Testis (tissue), 3 donors: ENCODE results near the gene MYO15B. TPM values are rescaled to one million over a fixed set of nuclear protein-coding genes. Genes with fewer than 3 reads are reported as not detected.

ENCODE experiments used
- DNase-seq: peaks from one replicate; pipeline ENCODE4 v3.0.0-alpha.2; 2019
- H3K27ac ChIP-seq, 2 donors: fragments of 200-600 bp; sonication (generic); one replicate each; pipeline ENCODE4 v1.5.1; 2019
- H3K27me3 ChIP-seq: fragments of 200-600 bp; sonication (generic); one replicate; pipeline ENCODE4 v1.5.1; 2019
- H3K36me3 ChIP-seq: fragments of 200-600 bp; sonication (generic); one replicate; pipeline ENCODE4 v1.5.1; 2017; ENCODE audit warnings: low read depth; ENCODE audit errors: missing control alignments
- H3K4me1 ChIP-seq: fragments of 200-600 bp; sonication (generic); one replicate; pipeline ENCODE4 v1.5.1; 2019
- H3K4me3 ChIP-seq, 2 donors: fragments of 200-600 bp; sonication (generic); one replicate each; pipeline ENCODE4 v1.5.1; 2017 to 2019
- H3K9me3 ChIP-seq: fragments of 200-600 bp; sonication (generic); one replicate; pipeline ENCODE4 v1.5.1; 2017
- POLR2A ChIP-seq: fragments of 450-650 bp; IDR thresholded peaks from one replicate; pipeline ENCODE4 v1.6.1; 2017; ENCODE audit warnings: antibody characterized with exemption, mild to moderate bottlenecking, moderate library complexity
- WGBS, 2 donors: methylation state at CpG; one replicate each; pipeline ENCODE4 v1.1.5; 2018; 5-methylcytosine and 5-hydroxymethylcytosine counted together
- intact Hi-C: fragments of 100-400 bp; cut with DNase I; formaldehyde crosslinking; loops from one replicate; pipeline ENCODE4 v1.15.1; 2023; ENCODE audit warnings: low total_unique reads
- polyA plus RNA-seq: library from polyadenylated mRNA; stranded (reverse); fragments of 350-450 nt; fragmentation: Illumina TruSeq; extraction: RNeasy Lipid Tissue Mini Kit (QIAGEN cat#74804); gene quantifications from one replicate; pipeline ENCODE4 v1.2.3, GENCODE V29; 2014; ENCODE audit warnings: low read depth, low replicate concordance; ENCODE audit not compliant: insufficient read depth
- total RNA-seq, 2 donors: library from RNA; depleted of rRNA; stranded (reverse); fragments of >200 nt; gene quantifications; one replicate each; pipeline ENCODE4 v1.2.3, GENCODE V29; 2016
- TF ChIP-seq, protein P1 (sequence below), 3 experiments: fragments of 450-650 bp in 2 of 3; fragments of 200-600 bp in 1 of 3; sonication (generic) in 1 of 3; IDR thresholded peaks; one replicate each; pipeline ENCODE4 v1.5.1; 2016 to 2019; ENCODE audit warnings: antibody characterized with exemption in 3 of 3, mild to moderate bottlenecking in 2 of 3, moderate library complexity in 1 of 3

The MYO15B gene
- total and polyA plus RNA-seq, 3 donors from 2014 or later, result 70.4 to 142 (median 139) TPM

DNA sequence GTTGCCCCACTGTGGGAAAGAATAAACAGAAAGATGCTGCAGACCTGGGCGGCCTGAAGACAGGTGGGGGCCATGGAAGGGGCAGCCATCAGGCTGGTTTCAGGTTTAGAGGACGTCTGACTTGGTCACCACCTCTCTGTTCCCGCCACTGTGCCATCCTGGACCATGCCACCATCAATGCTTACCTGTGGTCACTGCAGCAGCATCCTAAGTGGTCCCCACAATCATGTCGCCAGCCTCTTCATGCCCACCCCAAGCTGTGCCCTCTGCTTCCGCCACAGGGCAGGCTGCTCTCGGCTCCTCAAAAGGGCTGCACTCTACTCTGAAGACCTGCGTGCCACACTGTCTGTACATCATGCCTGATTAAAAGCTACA is 56.0 kb downstream of the MYO15B start:
- Histone ChIP-seq H3K27ac (no peak overlapping the region), H3K9me3 (no peaks in the 10 kb centered on the region), H3K27me3 (no peaks in the 10 kb centered on the region), H3K4me1 (no peaks in the 10 kb centered on the region), H3K4me3 (no peak overlapping the region), H3K36me3 (no peaks in the 10 kb centered on the region)
- TF ChIP-seq, protein P1, sequence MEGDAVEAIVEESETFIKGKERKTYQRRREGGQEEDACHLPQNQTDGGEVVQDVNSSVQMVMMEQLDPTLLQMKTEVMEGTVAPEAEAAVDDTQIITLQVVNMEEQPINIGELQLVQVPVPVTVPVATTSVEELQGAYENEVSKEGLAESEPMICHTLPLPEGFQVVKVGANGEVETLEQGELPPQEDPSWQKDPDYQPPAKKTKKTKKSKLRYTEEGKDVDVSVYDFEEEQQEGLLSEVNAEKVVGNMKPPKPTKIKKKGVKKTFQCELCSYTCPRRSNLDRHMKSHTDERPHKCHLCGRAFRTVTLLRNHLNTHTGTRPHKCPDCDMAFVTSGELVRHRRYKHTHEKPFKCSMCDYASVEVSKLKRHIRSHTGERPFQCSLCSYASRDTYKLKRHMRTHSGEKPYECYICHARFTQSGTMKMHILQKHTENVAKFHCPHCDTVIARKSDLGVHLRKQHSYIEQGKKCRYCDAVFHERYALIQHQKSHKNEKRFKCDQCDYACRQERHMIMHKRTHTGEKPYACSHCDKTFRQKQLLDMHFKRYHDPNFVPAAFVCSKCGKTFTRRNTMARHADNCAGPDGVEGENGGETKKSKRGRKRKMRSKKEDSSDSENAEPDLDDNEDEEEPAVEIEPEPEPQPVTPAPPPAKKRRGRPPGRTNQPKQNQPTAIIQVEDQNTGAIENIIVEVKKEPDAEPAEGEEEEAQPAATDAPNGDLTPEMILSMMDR (IDR thresholded peaks at IDR 0.05), result no peak
- no peak for TF ChIP-seq POLR2A
- no peak for DNase-seq
- intact Hi-C loops, result no loop called here
- WGBS, 2 donors, result 98% methylated on average over 6 to 7 of the region's 7 CpGs

DNA sequence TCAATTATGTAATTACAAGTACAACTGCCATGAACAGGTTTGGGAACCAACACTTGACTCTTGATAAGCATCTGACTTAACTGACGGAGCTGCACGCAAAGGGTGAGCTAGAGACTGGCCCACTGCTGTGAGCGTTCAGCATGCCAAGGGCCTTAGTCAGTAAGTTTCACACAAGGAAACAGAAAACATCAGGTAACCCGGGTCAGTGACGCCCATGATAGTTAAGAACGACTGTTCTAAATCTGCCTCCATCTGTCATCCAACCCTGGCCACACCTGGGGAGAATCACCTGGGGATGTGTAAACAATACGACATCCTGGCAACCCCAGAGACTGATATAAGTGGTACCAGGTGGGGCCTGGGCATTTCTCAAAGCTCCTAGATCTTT is 57.9 kb downstream of the MYO15B start:
- no peak for DNase-seq
- no peak overlapping the region for H3K27ac ChIP-seq
- H3K4me3 ChIP-seq, result no peak overlapping the region
- 81 to 91% methylated on average over 7 of the region's 7 CpGs for WGBS, 2 donors
- no peaks in the 10 kb centered on the region for H3K9me3 ChIP-seq
- no peaks in the 10 kb centered on the region for H3K27me3 ChIP-seq
- intact Hi-C loops, result no loop called here
- H3K4me1 ChIP-seq, result no peaks in the 10 kb centered on the region
- no peaks in the 10 kb centered on the region for H3K36me3 ChIP-seq
- TF ChIP-seq, protein P1 (IDR thresholded peaks at IDR 0.05), result no peak
- TF ChIP-seq POLR2A, result no peak

DNA sequence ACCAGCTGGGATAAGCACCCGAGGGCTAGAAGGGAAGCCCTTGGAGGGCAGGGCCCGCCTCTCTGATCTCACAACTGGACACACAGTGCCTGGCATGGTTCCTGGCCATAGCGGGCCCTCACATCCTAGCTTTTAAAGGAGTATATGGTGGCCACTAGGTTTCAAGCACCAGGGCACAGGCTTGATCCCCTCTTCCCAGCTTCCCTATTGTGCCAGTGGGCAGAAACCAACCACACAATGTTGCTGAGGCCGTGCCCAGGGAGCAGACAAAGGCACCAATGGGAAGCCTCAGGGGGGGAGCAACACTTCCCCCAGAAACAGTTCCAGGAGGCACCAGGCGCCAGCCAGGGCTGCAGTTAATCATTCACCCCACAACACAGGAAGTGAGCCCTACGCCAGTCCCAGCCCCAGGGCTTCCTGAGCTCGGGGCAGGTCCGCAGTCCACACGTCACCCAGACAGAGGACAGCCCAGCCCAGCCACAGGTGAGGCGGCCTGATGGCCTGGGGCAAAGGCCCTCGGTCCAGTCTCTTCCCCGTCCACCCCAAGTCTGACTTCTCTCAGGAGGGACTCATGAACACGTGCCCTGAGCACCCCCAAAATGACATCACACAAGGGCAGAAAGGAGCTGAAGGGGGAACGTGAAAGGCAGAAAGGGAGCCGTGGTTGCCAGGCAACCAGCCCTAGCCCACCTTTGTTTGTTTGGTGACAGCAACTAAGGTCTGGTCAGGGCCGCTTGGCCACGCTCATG is 58.5 kb downstream of the MYO15B start:
- no peak overlapping the region for H3K4me3 ChIP-seq
- intact Hi-C loops, result no loop called here
- no peaks in the 10 kb centered on the region for H3K36me3 ChIP-seq
- no peaks in the 10 kb centered on the region for H3K9me3 ChIP-seq
- no peaks in the 10 kb centered on the region for H3K4me1 ChIP-seq
- no peak for DNase-seq
- 86 to 88% methylated on average over 11 to 17 of the region's 17 CpGs for WGBS, 2 donors
- no peaks in the 10 kb centered on the region for H3K27me3 ChIP-seq
- no peak for TF ChIP-seq POLR2A
- TF ChIP-seq, protein P1 (IDR thresholded peaks at IDR 0.05), result no peak
- H3K27ac ChIP-seq, result no peak overlapping the region

DNA sequence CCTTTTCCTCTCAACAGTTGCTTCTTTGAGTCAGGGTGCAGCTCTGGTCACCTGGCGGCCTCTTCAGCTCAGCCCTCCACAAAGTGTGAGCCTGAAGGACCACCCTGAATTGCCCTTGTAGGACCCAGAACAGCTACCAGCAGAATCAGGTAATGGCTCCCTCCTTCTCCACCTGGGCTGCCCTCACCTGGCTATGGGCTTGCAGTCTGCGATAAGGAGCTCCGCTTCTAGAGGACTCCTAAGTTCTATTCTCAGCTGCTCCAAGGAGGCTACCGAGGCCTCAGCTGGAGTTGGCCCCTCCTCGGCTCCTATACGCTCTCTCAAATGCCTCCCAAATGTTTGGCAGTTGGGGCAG is 59.0 kb downstream of the MYO15B start:
- Histone ChIP-seq H3K9me3 (no peaks in the 10 kb centered on the region), H3K4me3 (no peak overlapping the region), H3K36me3 (no peaks in the 10 kb centered on the region), H3K27ac (no peak overlapping the region), H3K27me3 (no peaks in the 10 kb centered on the region), H3K4me1 (no peaks in the 10 kb centered on the region)
- DNase-seq, result no peak
- TF ChIP-seq, protein P1 (IDR thresholded peaks at IDR 0.05), result no peak
- intact Hi-C loops, result no loop called here
- WGBS, 2 donors, result 88 to 98% methylated on average over 6 of the region's 6 CpGs

DNA sequence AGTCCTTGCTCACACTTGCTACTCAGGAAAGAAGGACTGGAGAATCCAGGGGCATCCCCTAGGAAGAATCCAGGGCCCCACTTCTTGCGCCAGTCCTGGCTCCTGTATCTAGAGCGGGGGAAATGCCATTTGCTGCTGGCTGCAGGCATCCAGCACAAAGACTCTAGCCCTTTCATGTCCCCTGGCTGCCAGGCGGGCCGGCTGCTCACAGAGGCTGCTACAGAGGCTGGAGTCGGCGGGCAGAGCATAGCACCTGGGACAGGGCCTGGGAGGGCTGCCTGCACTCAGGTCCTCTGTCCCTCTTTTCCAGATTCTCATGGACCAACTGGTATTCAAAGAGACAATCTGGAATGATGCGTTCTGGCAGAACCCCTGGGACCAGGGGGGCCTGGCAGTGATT is 59.5 kb downstream of the MYO15B start:
- intact Hi-C loops, result no loop called here
- TF ChIP-seq, protein P1 (IDR thresholded peaks at IDR 0.05), result no peak
- no peak for TF ChIP-seq POLR2A
- no peaks in the 10 kb centered on the region for H3K36me3 ChIP-seq
- no peak overlapping the region for H3K4me3 ChIP-seq
- no peaks in the 10 kb centered on the region for H3K9me3 ChIP-seq
- H3K4me1 ChIP-seq, result no peaks in the 10 kb centered on the region
- 94 to 98% methylated on average over 7 of the region's 7 CpGs for WGBS, 2 donors
- no peaks in the 10 kb centered on the region for H3K27me3 ChIP-seq
- DNase-seq, result no peak
- no peak overlapping the region for H3K27ac ChIP-seq
